Measurements from ENCODE around the gene CCDC30.

DNA sequence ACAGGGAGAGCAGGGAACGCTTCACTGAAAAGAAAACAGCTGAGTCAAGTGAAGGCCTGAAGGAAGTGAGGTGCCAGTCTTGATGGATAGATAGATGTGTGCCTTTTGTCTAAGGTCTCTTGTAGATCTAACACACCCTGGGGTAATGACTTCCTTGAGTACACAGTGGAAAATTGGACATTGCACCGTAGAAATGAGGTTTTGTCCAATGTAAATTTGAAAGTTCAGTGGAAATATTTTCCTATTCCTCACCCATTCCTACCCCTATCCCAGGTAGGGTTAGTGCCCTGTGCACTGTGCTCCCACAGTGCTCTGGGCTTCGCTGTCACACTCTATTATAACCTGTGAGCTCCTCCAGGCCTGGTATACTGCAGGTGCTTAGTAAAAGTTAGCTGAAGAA lies 31.6 kb upstream of the CCDC30 start:
- no peak for TF ChIP-seq NFIC (IDR thresholded peaks at IDR 0.05)
- no peak for TF ChIP-seq EP300 (IDR thresholded peaks at IDR 0.05; ENCODE audit: borderline replicate concordance)
- TF ChIP-seq CREB1 (IDR thresholded peaks at IDR 0.05; ENCODE audit: low read depth): no peak
- no peak for TF ChIP-seq YY1 (IDR thresholded peaks at IDR 0.05; ENCODE audit: low read depth)
- no peak for TF ChIP-seq EGR1 (IDR thresholded peaks at IDR 0.05)
- no peak for TF ChIP-seq TEAD4 (IDR thresholded peaks at IDR 0.05)
- TF ChIP-seq TCF12 (IDR thresholded peaks at IDR 0.05; ENCODE audit: low read depth): no peak
- no peak for TF ChIP-seq CEBPB (IDR thresholded peaks at IDR 0.05)

All from Ishikawa (cell line).